RWPE1 (cell line): ENCODE results near the gene PROCA1.
"Not testable (repeated sequence)": the region's sequence is repeated elsewhere in the genome, so short reads cannot be mapped to it uniquely, and the experiment has no call there.

Experiments
- CTCF ChIA-PET: fragments of 350-600 bp; sonication (Branson Sonifier 250); formaldehyde crosslinking; extraction: SDS; loops from one replicate; lab custom pipeline; 2021; lab: Yijun Ruan, JAX
- POLR2A ChIA-PET: fragments of 400-600 bp; formaldehyde crosslinking; extraction: SDS; loops from one replicate; lab custom pipeline; 2020; ENCODE audit warnings: antibody characterized with exemption; ENCODE audit not compliant: low non-redundant PET; lab: Yijun Ruan, JAX
- DNase-seq: peaks from one replicate; pipeline ENCODE4 v3.0.0; 2012; ENCODE audit warnings: low spot score
- H3K27ac ChIP-seq: fragments of 450-650 bp; 2 replicates; pipeline ENCODE4 v1.5.1; 2017
- CTCF ChIP-seq: fragments of 450-650 bp; conservative IDR thresholded peaks from 2 replicates; pipeline ENCODE4 v1.5.1; 2017; ENCODE audit warnings: low read depth, mild to moderate bottlenecking

PROCA1 gene

GRCh38 chr17:28722417-28723158 lies 10.9 kb upstream of the PROCA1 start:
- POLR2A ChIA-PET: interaction anchor here (0.7 kb wide), 1 partner anchor 227 kb away, joined by 10 read pairs; no protein-coding TSS in a partner anchor
- DNase-seq: no peak
- CTCF ChIA-PET: interaction anchor here (0.9 kb wide), 1 partner anchor 10 kb away, joined by 5 read pairs; no protein-coding TSS in a partner anchor
- TF ChIP-seq CTCF: no peak
- H3K27ac ChIP-seq: peak overlapping the region; percentile 99

GRCh38 chr17:28720997-28721329 lies 9.3 kb upstream of the PROCA1 start:
- CTCF ChIA-PET, POLR2A ChIA-PET, DNase-seq: not testable (repeated sequence)
- H3K27ac ChIP-seq: peak overlapping the region; percentile 99

- DNase-seq: no peak
Observed at GRCh38 chr17:28720247-28720996, 8.7 kb upstream of the PROCA1 start.

GRCh38 chr17:28719021-28719433 lies 7.3 kb upstream of the PROCA1 start:
- no peak for TF ChIP-seq CTCF
- peak overlapping the region; percentile 99 for H3K27ac ChIP-seq
- CTCF ChIA-PET: interaction anchor here (0.8 kb wide), 1 partner anchor 31 kb away, joined by 3 read pairs; no protein-coding TSS in a partner anchor
- no peak for DNase-seq
- POLR2A ChIA-PET: interaction anchor here (0.6 to 1.8 kb wide), 7 partner anchors 8 to 233 kb away, joined by 3 to 11 read pairs (median 5); partner anchors contain the start of genes BLTP2, PHF12 and PROCA1

More at GRCh38 chr17:28720247-28720996, 8.7 kb upstream of the PROCA1 start:
- H3K27ac ChIP-seq: peak overlapping the region; percentile 99
- ChIA-PET CTCF (no interaction called here), POLR2A (interaction anchor here (0.6 to 1.8 kb wide), 4 partner anchors 10 to 80 kb away, joined by 3 to 11 read pairs (median 6); partner anchors contain the start of gene PROCA1)
- peak; percentile 12; the same call in 1 of the 2 replicates for TF ChIP-seq CTCF

GRCh38 chr17:28718333-28719020 lies 6.8 kb upstream of the PROCA1 start:
- ChIA-PET CTCF (no interaction called here), POLR2A (no interaction called here)
- DNase-seq: no peak
- TF ChIP-seq CTCF: no peak
- peak overlapping the region; percentile 99 for H3K27ac ChIP-seq

GRCh38 chr17:28717578-28718332 lies 6.1 kb upstream of the PROCA1 start, which contains the start of gene RAB34:
Gene RAB34, minus strand, starts transcription at chr17:28717868. Its CDS starts 602 bp downstream, at chr17:28717266.
- peak within 1 kb of the TSS; percentile 99 for H3K27ac ChIP-seq
- TF ChIP-seq CTCF: peak; percentile 44; the same call in 1 of the 2 replicates
- peak; percentile 66 for DNase-seq
- ChIA-PET POLR2A (interaction anchor here (0.7 to 1.1 kb wide), 2 partner anchors 56 to 68 kb away, joined by 4 read pairs; partner anchors contain the start of gene SDF2), CTCF (no interaction called here)
